ENCODE results near the gene ALPK1.

ALPK1 gene

GRCh38 chr4:112328734-112329130 lies 31.6 kb downstream of the ALPK1 start:
- DNase-seq: no peak

GRCh38 chr4:112329672-112330375 lies 32.7 kb downstream of the ALPK1 start:
- no peak for DNase-seq

- no peak for DNase-seq
Measured at GRCh38 chr4:112330921-112331320, 33.8 kb downstream of the ALPK1 start.

GRCh38 chr4:112332398-112332797 lies 35.2 kb downstream of the ALPK1 start:
- no peak for DNase-seq

- no peak for DNase-seq
Measured at GRCh38 chr4:112340023-112340422, 42.9 kb downstream of the ALPK1 start.

- no peak for DNase-seq
Measured at GRCh38 chr4:112341033-112341432, 43.9 kb downstream of the ALPK1 start.

GRCh38 chr4:112343330-112344080 lies 46.3 kb downstream of the ALPK1 start:
- DNase-seq: no peak

GRCh38 chr4:112348488-112349158 lies 51.5 kb downstream of the ALPK1 start:
- DNase-seq: peak; percentile 56

- DNase-seq: no peak
Measured at GRCh38 chr4:112352736-112353135, 55.6 kb downstream of the ALPK1 start.

GRCh38 chr4:112355662-112356061 lies 58.5 kb downstream of the ALPK1 start:
- DNase-seq: no peak

- no peak for DNase-seq
Measured at GRCh38 chr4:112357453-112357852, 60.3 kb downstream of the ALPK1 start.

GRCh38 chr4:112357897-112358296 lies 60.7 kb downstream of the ALPK1 start:
- DNase-seq: no peak

- no peak for DNase-seq
Measured at GRCh38 chr4:112358415-112358814, 61.2 kb downstream of the ALPK1 start.

GRCh38 chr4:112358952-112359749 lies 62.0 kb downstream of the ALPK1 start:
- DNase-seq: no peak

- peak; percentile 5 for DNase-seq
Measured at GRCh38 chr4:112361181-112361791, 64.1 kb downstream of the ALPK1 start.

GRCh38 chr4:112370466-112370865 lies 73.3 kb downstream of the ALPK1 start:
- DNase-seq: no peak

- no peak for DNase-seq
Measured at GRCh38 chr4:112371361-112371760, 74.2 kb downstream of the ALPK1 start.

- no peak for DNase-seq
Measured at GRCh38 chr4:112374850-112375249, 77.7 kb downstream of the ALPK1 start.

- no peak for DNase-seq
Measured at GRCh38 chr4:112377171-112377570, 80.0 kb downstream of the ALPK1 start.

GRCh38 chr4:112377594-112378242 lies 80.5 kb downstream of the ALPK1 start:
- no peak for DNase-seq

GRCh38 chr4:112378243-112378620 lies 81.1 kb downstream of the ALPK1 start:
- no peak for DNase-seq

- DNase-seq: no peak
Measured at GRCh38 chr4:112378858-112379257, 81.7 kb downstream of the ALPK1 start.
